Skeletal muscle satellite cell (primary cell): ENCODE measurements around the gene EFL1.

Source experiments
- H3K27me3 ChIP-seq: 2 replicates; pipeline ENCODE4 v1.7.0; 2013; ENCODE audit warnings: low read length; ENCODE audit not compliant: control insufficient read depth, insufficient read depth
- H3K36me3 ChIP-seq: 2 replicates; pipeline ENCODE4 v1.7.0; 2013; ENCODE audit warnings: mild to moderate bottlenecking, control low read depth, low read length; ENCODE audit not compliant: insufficient read depth
- H3K4me1 ChIP-seq: 2 replicates; pipeline ENCODE4 v1.7.0; 2013; ENCODE audit warnings: low read length; ENCODE audit not compliant: control insufficient read depth, insufficient read depth
- H3K4me2 ChIP-seq: 2 replicates; pipeline ENCODE4 v1.7.0; 2013; ENCODE audit warnings: mild to moderate bottlenecking, low read length
- H3K4me3 ChIP-seq: 2 replicates; pipeline ENCODE4 v1.7.0; 2013; ENCODE audit warnings: low read length
- H3K9ac ChIP-seq: 2 replicates; pipeline ENCODE4 v1.7.0; 2013; ENCODE audit warnings: mild to moderate bottlenecking, low read depth, low read length, moderate library complexity
- H3K9me3 ChIP-seq: replicated peaks from 2 replicates; pipeline ENCODE4 v1.7.0; 2013; ENCODE audit warnings: mild to moderate bottlenecking, control low read depth, low read length

EFL1 gene

DNA sequence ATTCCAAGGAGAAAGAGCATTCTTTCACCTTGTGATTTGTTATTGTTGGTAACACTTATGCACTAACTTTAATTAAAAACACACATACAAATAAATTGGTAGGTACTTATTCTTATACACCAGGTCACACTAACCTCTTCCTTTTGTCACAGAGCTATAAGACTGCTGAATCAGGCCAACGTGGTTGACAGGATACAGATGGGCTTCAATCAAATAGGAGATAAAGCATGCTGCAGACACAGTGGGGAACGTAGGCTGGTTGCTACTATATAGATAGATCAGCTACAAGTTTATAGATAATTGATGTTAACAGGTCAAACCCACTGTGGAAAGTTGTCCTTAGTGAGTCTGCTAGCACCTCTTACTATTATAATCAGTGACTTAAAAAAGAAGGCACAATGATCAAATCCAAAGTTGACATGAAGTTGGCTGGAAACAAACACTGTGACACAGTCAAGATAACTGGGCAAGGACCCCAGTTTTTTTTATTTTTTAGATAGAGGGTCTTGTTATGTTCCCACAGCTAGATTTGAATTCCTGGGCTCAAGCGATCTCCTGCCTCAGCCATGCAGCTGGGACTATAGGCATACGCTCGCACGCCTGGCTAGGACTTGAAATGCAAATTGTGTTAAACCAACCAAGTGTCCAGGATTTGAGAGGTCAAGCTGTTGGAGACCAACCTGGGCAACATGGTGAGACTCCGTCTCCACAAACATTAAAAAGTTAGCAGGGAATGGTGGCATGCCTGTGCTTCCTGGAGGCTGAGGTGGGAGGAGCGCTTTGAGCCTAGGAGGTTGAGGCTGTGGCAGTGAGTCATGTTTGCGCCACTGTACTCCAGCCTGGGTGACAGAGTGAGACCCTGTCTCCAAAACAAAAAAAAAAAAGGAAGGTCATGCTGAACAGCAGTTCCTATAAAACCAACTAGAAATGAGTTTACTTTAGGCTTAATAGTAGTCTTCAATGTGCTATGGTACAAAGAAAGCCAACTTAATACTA is 118.8 kb downstream of the EFL1 start:
- Histone ChIP-seq H3K4me2 (no peak overlapping the region), H3K27me3 (no peaks in the 10 kb centered on the region), H3K36me3 (peaks cover 2% of the 10 kb centered on the region), H3K4me1 (peaks cover 27% of the 10 kb centered on the region), H3K9ac (no peak overlapping the region), H3K9me3 (no peaks in the 10 kb centered on the region), H3K4me3 (no peak overlapping the region)

DNA sequence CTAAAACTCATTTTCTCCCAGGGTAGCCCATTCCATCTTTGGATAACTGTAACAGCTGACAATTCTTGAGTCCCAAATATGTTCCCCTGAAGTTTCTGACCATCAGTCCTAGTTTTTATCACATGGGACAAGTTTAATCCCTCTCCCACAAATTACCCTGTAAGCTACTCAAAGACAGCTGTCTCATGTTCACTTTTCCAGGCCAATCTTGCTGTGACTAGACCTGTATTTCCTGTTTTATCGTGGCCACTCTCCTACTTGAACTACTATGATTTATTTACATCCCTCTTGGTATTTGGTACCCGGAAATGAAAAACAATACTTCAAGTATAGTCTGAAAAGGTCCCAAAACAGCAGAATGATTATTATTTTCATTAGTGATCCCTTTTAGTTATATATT is 121.6 kb downstream of the EFL1 start:
- H3K36me3 ChIP-seq = peaks cover 13% of the 10 kb centered on the region
- H3K4me1 ChIP-seq = peaks cover 20% of the 10 kb centered on the region
- no peak overlapping the region for H3K4me3 ChIP-seq
- H3K9me3 ChIP-seq = no peaks in the 10 kb centered on the region
- peak overlapping the region; percentile 10 for H3K9ac ChIP-seq
- no peak overlapping the region for H3K4me2 ChIP-seq
- no peaks in the 10 kb centered on the region for H3K27me3 ChIP-seq

DNA sequence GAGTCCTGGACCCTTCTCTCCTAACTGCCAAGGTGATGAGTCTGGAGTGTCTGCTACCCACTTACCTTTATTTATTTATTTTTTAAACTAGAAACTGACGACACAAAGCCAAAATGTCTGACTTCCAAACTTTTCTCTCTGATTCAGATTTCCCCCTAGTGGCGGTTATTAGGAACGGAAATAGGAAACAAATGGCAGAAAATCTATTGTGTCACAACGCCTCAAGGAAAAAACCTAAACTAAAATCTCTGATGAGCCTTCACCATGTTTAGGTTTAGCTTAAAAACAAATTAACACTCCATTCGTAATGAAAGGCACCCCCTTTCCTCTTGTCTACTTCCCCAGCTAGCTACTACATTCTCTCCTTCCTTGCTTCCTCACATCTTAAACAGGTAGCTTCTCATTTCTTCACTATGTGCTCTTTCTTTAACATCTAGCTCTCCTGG is 122.7 kb downstream of the EFL1 start:
- Histone ChIP-seq H3K4me1 (peaks cover 27% of the 10 kb centered on the region), H3K9ac (peak overlapping the region; percentile 31), H3K4me3 (no peak overlapping the region), H3K36me3 (peaks cover 13% of the 10 kb centered on the region), H3K4me2 (no peak overlapping the region), H3K27me3 (no peaks in the 10 kb centered on the region), H3K9me3 (no peaks in the 10 kb centered on the region)

DNA sequence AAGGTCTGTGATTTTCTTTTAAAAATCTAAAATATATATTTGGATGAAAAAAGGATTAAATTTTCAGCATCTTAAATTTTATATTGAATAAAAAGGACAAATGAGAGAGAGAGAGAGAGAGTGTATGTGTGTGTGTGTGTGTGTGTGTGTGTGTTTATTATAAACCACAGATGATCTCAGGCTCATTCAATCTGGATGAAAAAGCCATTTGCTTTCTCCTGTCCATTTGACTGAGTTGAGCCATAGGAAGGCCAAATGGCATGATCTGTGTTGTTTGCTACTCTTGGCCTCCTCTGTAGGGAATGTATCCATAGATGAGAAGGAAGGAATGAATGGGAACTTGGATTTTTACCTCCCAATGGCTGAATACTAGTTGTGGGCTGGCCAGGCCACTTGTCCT is 124.2 kb downstream of the EFL1 start:
- peaks cover 36% of the 10 kb centered on the region for H3K4me1 ChIP-seq
- no peak overlapping the region for H3K9ac ChIP-seq
- H3K27me3 ChIP-seq = no peaks in the 10 kb centered on the region
- H3K4me3 ChIP-seq = no peak overlapping the region
- no peak overlapping the region for H3K4me2 ChIP-seq
- no peaks in the 10 kb centered on the region for H3K9me3 ChIP-seq
- peaks cover 11% of the 10 kb centered on the region for H3K36me3 ChIP-seq

DNA sequence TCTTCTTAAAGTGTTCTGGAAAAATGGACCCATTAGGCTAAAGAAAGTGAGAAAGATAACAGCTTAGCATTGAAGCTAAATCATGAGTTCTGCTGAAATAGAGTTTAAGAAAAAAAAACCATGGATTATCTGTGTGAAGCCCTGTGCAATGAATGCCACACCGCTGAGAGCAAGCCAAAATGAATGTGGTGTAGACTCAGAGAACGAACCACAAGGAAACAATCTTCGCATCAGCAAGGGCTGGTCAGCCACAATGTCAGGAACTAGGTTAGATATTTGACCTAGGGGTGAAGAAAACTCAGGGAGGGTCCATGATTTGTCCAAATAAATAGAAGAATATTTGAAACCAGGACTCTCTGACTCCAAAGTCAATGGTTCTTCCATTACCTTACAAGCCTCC is 125.3 kb downstream of the EFL1 start:
- H3K9me3 ChIP-seq = no peaks in the 10 kb centered on the region
- H3K27me3 ChIP-seq = no peaks in the 10 kb centered on the region
- H3K4me2 ChIP-seq = no peak overlapping the region
- peaks cover 11% of the 10 kb centered on the region for H3K36me3 ChIP-seq
- no peak overlapping the region for H3K4me3 ChIP-seq
- H3K9ac ChIP-seq = no peak overlapping the region
- peaks cover 44% of the 10 kb centered on the region for H3K4me1 ChIP-seq

DNA sequence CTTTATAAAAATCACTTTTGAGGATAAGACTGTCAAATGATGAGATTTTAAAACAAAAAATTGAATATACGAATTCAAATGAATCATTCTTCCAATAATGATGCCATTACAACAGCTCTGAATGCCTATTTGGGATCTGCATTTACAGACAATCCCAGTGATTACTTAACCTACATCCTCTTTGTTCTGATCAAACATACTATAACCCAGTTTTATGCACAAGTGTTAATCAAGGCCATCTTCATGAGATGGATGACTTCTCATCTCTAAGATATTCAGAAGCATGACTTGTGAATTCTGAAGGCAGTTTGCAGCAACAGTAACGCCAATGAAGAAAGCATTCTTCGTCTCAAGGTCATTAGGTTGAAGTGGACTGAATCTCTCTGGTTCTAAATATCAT is 126.4 kb downstream of the EFL1 start:
- H3K36me3 ChIP-seq = peaks cover 11% of the 10 kb centered on the region

GRCh38 chr15:82135638-82136037 is 126.9 kb downstream of the EFL1 start:
- Histone ChIP-seq H3K4me1 (peaks cover 59% of the 10 kb centered on the region), H3K9me3 (no peaks in the 10 kb centered on the region), H3K4me2 (no peak overlapping the region), H3K36me3 (peaks cover 11% of the 10 kb centered on the region), H3K4me3 (no peak overlapping the region), H3K27me3 (no peaks in the 10 kb centered on the region), H3K9ac (no peak overlapping the region)

More for the DNA sequence above, 126.4 kb downstream of the EFL1 start:
- Histone ChIP-seq H3K4me1 (peaks cover 55% of the 10 kb centered on the region), H3K9me3 (no peaks in the 10 kb centered on the region), H3K9ac (no peak overlapping the region), H3K4me3 (no peak overlapping the region), H3K27me3 (no peaks in the 10 kb centered on the region), H3K4me2 (no peak overlapping the region)

GRCh38 chr15:82134461-82134860 is 128.1 kb downstream of the EFL1 start:
- no peak overlapping the region for H3K4me3 ChIP-seq
- H3K36me3 ChIP-seq = peaks cover 11% of the 10 kb centered on the region
- H3K27me3 ChIP-seq = no peaks in the 10 kb centered on the region
- peaks cover 61% of the 10 kb centered on the region for H3K4me1 ChIP-seq
- H3K9ac ChIP-seq = no peak overlapping the region
- H3K9me3 ChIP-seq = no peaks in the 10 kb centered on the region
- H3K4me2 ChIP-seq = no peak overlapping the region

- H3K27me3 ChIP-seq = no peaks in the 10 kb centered on the region
- peaks cover 70% of the 10 kb centered on the region for H3K4me1 ChIP-seq
- peak overlapping the region; percentile 63 for H3K9ac ChIP-seq
- peaks cover 11% of the 10 kb centered on the region for H3K36me3 ChIP-seq
- peak overlapping the region; percentile 8 for H3K4me2 ChIP-seq
- H3K4me3 ChIP-seq = peak overlapping the region; percentile 10
- H3K9me3 ChIP-seq = no peaks in the 10 kb centered on the region
These were observed 129.3 kb downstream of the EFL1 start for GRCh38 chr15:82133251-82133650.

- Histone ChIP-seq H3K4me2 (peak overlapping the region; percentile 41), H3K4me1 (peaks cover 75% of the 10 kb centered on the region), H3K9me3 (no peaks in the 10 kb centered on the region), H3K27me3 (no peaks in the 10 kb centered on the region), H3K36me3 (peaks cover 9% of the 10 kb centered on the region), H3K9ac (peak overlapping the region; percentile 81), H3K4me3 (no peak overlapping the region)
These were observed 129.8 kb downstream of the EFL1 start for GRCh38 chr15:82132742-82133141.

DNA sequence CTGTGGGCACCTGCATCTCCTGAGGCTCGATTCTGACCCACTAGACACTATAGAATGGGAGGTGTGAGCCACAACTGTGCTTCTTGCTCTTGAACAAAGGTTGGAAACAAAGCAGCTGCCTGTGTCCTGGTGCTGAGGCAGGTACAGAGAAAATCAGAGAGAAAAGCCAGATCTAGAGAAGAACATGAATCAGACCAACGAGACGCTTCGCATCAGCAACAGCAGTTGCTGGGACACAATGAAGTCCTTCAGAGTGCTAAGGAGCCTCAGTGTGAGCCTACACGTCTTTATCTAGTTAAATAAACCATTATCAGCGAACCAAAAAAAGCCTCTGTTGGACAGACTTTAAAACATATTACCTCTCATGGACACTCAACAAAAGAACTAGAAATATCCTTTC is 130.4 kb downstream of the EFL1 start:
- Histone ChIP-seq H3K27me3 (no peaks in the 10 kb centered on the region), H3K4me1 (peaks cover 76% of the 10 kb centered on the region), H3K9ac (peak overlapping the region; percentile 81), H3K4me2 (peak overlapping the region; percentile 41), H3K9me3 (no peaks in the 10 kb centered on the region), H3K4me3 (no peak overlapping the region), H3K36me3 (peaks cover 3% of the 10 kb centered on the region)

DNA sequence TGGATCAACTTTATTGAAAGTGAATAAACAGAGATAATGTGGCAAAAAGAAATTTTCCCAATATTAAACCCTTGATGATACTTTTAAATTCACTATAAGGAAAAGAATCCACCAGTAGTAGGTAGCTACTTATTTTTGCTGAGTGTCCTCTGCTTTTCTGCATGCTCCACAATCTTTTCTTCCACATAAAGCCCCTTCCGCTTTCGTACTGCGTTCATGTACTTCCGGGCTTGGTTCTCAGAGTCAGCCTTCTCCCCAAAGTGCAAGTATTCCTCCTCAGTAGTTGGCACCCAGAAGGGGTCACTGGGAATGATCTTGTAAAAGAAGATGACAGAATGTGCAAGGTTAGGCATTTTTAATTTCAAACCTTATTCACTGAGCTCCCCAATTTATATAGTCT is 132.3 kb downstream of the EFL1 start:
- Histone ChIP-seq H3K9ac (peak overlapping the region; percentile 75), H3K4me2 (peak overlapping the region; percentile 39), H3K4me1 (peaks cover 60% of the 10 kb centered on the region), H3K36me3 (peaks cover under 1% of the 10 kb centered on the region), H3K9me3 (no peaks in the 10 kb centered on the region), H3K4me3 (no peak overlapping the region), H3K27me3 (no peaks in the 10 kb centered on the region)
